NCI-H1092 (cell line): ENCODE measurements around the gene ARID1B.

Source experiments
- DNase-seq: peaks from one replicate; lab custom pipeline; 2025; lab: John Stamatoyannopoulos, UW

ARID1B gene

GRCh38 chr6:157054531-157054979 is 277.4 kb downstream of the ARID1B start:
- DNase-seq = no peak

- no peak for DNase-seq
Observed at GRCh38 chr6:157055863-157056262, 278.7 kb downstream of the ARID1B start.

- DNase-seq = no peak
Observed at GRCh38 chr6:157056275-157056674, 279.1 kb downstream of the ARID1B start.

GRCh38 chr6:157058574-157058973 is 281.4 kb downstream of the ARID1B start:
- no peak for DNase-seq

- no peak for DNase-seq
Observed at GRCh38 chr6:157059781-157060180, 282.6 kb downstream of the ARID1B start.

- no peak for DNase-seq
Observed at GRCh38 chr6:157060440-157060952, 283.3 kb downstream of the ARID1B start.

GRCh38 chr6:157061770-157062594 is 284.8 kb downstream of the ARID1B start:
- no peak for DNase-seq

GRCh38 chr6:157063176-157063905 is 286.2 kb downstream of the ARID1B start:
- no peak for DNase-seq

GRCh38 chr6:157063923-157064322 is 286.7 kb downstream of the ARID1B start:
- no peak for DNase-seq

GRCh38 chr6:157064502-157064901 is 287.3 kb downstream of the ARID1B start:
- no peak for DNase-seq

GRCh38 chr6:157065366-157065765 is 288.2 kb downstream of the ARID1B start:
- DNase-seq = no peak

- no peak for DNase-seq
Observed at GRCh38 chr6:157066781-157067491, 289.8 kb downstream of the ARID1B start.

- DNase-seq = no peak
Observed at GRCh38 chr6:157067507-157067906, 290.3 kb downstream of the ARID1B start.

- no peak for DNase-seq
Observed at GRCh38 chr6:157068691-157069324, 291.6 kb downstream of the ARID1B start.

GRCh38 chr6:157069585-157069984 is 292.4 kb downstream of the ARID1B start:
- no peak for DNase-seq

- no peak for DNase-seq
Observed at GRCh38 chr6:157070403-157071107, 293.4 kb downstream of the ARID1B start.

- no peak for DNase-seq
Observed at GRCh38 chr6:157072128-157072527, 294.9 kb downstream of the ARID1B start.

- no peak for DNase-seq
Observed at GRCh38 chr6:157073596-157073995, 296.4 kb downstream of the ARID1B start.

GRCh38 chr6:157074969-157075368 is 297.8 kb downstream of the ARID1B start:
- no peak for DNase-seq

GRCh38 chr6:157075549-157076450 is 298.6 kb downstream of the ARID1B start:
- DNase-seq = no peak
